HG03565 (cell line): ENCODE results near the gene FOSB.

ENCODE experiments used
- ATAC-seq: cut with Tn5 transposase; IDR thresholded peaks from one replicate; pipeline ENCODE4 v1.9.1; 2021; ENCODE audit warnings: mild to moderate bottlenecking, moderate library complexity; ENCODE audit not compliant: unreplicated experiment

Gene FOSB

DNA sequence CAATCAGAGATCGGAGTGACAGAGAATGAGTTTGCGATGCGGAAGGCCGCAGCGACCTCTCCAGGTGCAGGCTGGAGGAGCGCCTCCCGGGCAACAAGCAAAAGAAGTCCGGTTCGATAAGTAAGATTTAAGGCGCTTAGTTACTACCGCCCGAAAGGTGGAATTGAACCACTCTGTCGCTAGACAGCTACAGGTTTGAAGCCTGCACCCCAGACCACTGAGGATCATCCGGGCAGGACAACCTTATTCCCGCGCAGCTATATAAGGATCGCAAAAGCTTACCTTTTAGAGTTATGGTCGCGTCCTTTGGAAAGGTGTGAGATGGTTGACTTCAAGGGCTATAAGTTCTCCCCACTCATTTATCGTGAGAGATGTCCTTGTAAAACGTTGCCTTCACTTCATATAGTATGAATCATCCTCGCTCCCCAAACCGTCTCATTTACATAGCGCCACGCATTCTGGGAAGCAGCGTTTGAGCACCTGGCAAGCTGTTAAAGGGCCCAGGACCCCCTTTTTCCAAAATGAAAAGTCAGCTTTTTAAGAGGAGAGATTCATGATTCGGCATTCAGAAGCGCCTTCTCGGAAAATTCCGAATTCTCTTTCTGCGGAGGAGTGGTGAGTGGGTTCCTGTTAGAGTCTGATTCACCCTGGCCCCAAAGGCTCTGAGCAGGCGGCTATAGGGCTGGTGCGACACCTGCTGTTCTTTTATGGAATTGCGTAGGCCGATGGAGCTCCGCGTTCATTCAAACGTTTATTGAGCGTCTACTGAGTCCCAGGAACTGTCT is 10.8 kb downstream of the FOSB start:
- peak; percentile 63 for ATAC-seq

DNA sequence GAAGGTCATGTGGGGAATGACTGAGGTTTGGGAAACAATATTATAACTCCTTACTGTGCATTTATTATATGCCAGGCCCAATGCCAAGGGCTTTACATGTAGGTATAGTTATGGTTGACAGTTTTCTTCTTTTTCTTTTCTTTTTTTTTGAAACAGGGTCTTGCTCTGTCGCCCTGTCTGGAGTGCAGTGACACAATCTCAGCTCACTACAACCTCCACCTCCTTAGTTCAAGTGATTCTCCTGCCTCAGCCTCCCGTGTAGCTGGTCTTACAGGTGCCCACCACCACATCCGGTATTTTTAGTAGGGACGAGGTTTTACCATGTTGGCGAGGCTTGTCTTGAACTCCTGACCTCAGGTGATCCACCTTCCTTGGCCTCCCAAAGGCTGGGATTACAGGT is 15.2 kb downstream of the FOSB start:
- no peak for ATAC-seq

DNA sequence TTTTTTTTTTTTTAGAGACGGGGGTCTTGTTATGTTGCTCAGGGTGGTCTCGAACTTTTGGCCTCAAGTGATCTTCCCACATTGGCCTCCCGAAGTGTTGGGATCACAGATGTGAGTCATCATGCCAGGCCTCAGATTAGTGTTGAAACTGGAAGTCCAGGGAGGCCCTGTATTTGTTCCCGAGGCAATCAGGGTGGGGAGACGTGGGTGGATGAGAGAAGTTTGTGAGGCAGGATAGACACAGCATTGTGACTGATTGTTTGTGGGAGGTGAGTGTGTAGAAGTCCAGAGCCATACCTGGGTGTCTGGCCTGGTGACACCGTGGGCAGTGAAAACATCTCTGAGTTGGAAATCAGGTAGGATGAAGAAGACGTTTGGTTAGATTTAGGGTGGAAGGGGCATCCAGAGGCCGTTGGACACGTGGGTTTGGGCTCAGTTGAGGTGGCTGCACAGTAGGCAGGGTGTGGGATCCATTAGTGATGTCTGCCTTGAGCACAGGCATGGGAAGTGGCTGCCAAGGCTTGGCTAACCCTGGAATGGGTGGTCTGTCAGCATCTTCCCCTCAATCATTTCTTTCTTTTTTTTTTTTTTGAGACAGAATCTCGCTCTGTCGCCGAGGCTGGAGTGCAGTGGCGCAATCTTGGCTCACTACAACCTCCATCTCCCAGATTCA is 16.6 kb downstream of the FOSB start:
- ATAC-seq = no peak

DNA sequence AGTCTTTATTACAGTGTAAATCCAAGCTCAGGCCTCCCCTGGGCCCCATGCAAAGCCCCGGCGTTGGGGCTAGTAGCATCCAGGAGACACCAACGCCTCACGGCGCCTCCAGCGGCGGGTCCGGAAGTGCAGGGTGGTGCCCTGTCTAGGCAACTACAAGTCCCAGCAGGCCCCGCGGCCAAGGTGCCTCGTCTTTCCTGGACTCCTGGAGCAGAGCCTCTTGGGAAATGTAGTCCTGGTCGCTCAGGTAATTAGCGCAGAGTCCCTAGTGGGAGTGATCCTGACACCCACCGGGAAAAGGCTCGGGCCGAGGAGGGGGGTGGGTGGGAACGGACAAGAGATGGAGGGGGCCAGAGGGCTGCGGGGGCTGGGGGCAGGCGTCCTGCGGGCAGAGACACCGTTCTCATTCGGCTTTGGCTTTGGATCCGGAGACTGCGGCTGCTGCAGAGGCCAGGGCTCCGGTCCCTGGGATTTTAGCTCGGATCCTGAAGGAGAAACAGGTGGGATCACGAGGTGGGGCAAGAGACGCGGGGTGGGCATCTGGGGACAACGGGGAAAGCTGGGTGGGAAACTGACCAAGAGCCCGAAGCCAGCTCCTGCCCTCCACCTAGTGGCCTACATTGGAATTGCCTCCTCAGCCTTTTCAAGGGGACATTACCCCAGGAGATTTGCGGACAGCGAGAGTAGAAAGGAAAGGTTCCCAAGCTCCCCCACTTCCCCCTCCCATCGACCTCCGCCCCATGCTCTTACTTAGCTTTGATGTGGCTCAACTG is 17.7 kb downstream of the FOSB start:
- peak; percentile 86 for ATAC-seq

DNA sequence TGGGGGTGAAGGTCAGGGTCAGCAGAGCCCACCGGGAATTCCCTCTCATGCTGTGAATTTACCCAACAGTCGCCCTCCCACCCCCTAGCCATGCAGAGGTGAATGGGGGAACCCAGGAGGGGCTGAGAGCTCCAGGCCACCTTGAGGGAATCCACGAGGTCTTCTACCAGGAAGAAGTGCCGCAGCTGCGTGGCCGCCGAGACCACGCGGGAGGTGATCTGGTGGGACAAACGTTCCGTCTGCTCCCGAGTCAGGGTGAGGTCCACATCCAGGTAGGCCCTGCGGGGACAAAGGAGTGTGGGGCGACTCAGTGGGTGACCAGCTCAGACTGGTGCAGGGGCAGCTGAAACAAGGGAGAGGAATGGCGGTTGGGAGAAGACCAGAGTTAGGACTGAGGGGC is 20.9 kb downstream of the FOSB start:
- no peak for ATAC-seq

DNA sequence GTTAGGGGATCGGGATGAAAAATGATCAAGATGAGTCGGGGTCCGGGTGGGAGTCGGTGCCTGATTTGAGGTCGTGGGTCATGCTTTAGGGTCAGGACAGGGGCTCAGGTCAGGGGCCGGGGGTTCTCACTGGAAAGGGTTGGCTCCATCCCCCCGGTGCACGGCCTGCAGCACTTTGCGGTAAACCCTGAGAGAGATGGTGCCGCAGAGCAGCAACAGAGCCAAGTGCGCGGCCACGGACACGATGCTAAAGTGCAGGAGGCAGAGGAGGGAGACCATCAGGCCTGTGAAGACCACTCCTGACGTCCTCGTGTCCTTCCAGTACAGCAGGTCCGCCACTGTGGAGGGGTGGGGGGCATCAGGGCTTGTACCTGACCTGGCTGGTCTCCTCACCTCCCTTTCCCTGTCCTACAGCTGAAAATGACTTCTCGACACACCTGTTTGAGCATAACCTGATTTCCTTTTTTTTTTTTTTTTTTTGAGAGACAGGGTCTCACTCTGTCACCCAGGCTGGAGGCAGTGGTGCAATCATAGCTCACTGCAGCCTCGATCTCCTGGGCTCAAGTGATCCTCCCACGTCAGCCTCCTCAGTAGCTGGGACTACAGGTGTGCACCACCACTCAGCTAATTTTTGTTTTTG is 21.5 kb downstream of the FOSB start:
- no peak for ATAC-seq

DNA sequence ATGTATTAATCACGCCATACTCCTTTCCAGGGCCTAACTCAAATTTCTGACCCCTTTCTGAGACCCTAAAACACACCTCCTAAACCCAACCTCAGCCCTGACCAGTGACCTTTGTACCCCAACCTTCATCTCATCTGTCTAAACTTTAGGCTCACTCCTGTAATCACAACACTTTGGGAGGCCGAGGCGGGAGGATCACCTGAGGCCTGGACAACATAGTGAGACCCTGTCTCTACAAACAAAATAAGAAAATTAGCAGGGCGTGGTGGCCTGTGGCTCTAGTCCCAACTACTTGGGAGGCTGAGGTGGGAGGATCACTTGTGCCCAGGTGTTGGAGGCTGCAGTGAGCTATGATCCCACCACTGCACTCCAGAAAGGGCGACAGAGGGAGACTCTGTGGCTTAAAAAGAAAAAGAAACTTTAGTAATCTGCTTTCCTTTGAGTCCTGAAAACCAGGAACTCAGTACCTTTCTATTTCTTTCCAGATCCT is 24.4 kb downstream of the FOSB start:
- no peak for ATAC-seq

DNA sequence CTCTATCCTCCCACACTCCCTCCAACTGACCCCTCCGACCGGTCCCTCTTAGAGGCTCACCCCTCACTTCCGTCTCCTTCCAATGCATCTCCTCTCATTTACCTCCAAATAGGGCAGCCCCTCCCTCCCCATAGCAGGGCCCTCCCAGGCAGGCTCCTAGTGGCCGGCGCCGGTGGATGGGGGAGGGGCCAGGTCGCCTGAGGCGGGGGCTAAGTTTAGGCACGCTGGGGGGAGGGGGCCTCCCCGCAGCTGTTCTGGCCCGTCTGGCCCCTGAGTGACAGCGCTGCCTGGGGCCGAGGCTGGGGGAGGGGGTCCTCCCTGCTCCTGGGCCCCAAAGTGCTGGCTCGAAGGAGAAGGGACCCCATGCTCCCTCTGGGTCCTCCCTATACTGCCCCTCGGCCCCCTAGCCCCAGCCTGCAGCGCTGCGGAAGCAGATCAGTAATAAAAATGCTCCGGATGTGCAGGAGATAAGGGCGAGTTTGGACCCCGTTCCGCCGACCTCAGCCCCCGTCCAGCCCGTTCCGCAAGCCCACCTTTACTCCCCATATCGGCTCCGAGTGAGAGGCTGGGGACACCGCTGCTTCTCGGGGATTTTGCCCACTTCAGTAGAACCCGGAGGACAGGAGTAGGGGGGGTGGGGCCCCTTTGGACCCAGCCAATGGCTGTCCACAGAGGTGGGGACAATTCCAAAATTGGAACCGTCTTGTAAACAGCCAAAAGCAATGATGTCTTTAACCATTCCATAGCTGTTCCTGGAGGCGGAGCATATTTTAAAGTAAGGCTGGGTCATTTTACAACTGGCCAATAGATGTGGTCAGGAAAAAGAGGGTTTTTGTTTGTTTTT is 25.1 kb downstream of the FOSB start:
- ATAC-seq = no peak

DNA sequence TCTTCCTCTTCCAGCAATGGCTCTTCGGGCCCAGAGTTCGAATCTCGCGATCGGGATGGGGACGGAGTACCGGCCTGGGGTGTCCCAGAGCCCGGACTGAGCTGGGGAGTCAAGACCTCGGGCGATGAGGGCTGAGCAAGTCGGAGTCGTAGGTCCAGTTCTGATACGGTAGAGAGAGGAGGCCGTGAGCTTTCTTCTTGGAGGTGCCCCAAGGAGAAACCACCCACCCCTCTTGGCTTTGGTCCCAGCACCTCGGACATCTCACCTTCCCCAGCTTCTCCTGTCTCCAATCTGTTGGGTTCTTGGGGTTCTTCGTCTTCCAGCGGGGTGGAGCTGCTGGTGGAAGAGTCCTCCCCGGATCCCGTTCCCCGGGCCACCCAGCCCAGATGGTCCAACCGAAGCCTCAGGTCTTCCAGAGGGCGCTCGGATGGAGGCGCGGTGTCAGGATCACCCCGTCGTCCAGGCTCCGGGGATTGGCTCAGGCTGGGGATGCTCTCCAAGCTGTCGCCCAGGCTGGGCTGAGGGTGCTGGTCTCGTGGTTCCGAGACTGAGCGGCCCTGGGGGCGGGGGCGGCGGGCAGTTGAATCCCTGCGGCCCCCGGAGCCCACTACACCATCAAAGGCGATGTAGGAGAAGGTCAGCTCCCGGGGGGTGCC is 26.6 kb downstream of the FOSB start:
- ATAC-seq = no peak

DNA sequence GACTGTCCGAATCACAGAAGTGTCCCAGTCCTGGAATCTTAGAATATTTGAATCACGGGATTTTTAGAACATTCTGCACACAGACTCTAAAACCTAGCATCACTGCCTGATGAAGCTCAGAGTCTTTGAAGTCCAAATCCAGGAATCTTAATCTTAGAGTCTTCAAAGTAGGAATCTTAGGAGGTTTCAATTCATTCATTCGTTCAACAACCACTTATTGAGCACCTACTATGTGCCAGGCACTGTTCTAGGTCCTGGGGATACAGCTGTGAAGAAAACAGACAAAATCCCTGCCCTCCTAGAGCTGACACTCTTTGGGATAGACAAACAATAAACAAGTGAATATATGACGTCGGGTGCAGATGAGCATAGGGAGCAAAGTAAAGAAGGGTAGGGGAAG is 27.4 kb downstream of the FOSB start:
- no peak for ATAC-seq

DNA sequence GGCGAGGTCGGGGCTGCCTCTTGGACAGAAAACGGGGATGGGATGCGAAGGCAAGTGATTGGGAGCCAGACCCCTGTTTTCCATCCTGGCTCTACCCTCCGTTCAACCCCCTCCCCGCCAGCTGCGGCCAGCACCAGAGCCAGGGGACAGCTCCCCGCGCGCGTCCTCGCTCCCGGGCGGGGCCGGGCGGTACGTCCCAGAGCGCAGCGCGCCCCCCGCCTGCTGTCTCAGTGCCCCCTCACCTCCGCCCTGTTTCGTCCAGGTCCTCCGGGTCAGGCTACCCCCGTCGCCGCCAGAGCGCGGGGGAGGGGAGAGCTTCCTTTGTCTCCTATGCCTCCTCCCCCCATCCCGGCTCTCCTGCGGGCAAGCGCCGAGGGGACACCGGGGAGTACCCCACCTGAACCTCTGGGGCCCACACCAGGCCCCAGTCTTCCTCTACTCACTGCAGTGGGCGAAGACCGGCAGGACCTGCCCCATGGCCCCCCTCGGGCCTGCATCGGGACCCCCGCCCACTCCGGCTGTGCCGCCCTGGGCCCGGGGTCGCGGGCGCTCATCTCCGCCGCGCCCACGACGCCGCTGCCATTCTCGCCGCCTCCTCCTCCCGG is 28.7 kb downstream of the FOSB start:
- no peak for ATAC-seq

DNA sequence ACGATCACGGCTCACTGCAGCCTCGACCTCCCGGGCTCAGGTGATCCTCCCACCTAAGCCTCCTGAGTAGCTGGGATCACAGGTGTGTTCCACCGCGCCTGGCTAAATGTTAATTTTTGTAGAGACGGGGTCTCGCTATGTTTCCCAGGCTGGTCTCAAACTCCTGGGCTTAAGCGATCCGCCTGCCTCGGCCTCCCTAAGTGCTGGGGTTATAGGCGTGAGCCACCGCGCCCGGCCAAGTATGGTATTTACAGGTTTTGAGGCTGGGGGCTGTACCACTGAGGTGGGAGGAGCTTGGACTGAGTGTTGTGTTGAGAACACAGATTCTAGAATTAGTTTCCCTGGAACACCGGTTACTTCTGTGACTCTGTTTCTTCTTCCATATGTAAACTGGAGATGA is 30.0 kb downstream of the FOSB start:
- ATAC-seq = no peak

DNA sequence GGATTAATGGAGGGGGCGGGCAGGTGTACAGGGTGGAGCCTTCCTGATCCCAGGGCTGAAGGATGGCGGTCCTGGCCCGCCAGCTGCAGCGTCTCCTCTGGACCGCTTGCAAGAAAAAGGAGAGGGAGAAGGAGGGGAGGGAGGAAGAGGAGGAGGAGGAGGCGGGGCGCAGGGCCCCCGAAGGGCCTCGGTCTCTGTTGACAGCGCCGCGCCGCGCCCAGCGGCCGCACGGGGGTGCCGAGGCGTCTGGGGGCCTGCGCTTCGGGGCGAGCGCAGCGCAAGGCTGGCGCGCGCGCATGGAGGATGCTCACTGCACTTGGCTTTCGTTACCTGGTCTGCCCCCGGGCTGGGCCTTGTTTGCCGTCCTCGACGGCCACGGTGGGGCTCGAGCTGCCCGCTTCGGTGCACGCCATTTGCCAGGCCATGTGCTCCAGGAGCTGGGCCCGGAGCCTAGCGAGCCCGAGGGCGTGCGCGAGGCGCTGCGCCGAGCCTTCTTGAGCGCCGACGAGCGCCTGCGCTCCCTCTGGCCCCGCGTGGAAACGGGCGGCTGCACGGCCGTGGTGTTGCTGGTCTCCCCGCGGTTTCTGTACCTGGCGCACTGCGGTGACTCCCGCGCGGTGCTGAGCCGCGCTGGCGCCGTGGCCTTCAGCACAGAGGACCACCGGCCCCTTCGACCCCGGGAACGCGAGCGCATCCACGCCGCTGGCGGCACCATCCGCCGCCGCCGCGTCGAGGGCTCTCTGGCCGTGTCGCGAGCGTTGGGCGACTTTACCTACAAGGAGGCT is 30.8 kb downstream of the FOSB start, which contains the start of gene PPM1N:
Gene PPM1N (plus strand): TSS at position 33 of the 785 bp plus-strand sequence. CDS start 30 bp downstream, at position 63.
- ATAC-seq = no peak

DNA sequence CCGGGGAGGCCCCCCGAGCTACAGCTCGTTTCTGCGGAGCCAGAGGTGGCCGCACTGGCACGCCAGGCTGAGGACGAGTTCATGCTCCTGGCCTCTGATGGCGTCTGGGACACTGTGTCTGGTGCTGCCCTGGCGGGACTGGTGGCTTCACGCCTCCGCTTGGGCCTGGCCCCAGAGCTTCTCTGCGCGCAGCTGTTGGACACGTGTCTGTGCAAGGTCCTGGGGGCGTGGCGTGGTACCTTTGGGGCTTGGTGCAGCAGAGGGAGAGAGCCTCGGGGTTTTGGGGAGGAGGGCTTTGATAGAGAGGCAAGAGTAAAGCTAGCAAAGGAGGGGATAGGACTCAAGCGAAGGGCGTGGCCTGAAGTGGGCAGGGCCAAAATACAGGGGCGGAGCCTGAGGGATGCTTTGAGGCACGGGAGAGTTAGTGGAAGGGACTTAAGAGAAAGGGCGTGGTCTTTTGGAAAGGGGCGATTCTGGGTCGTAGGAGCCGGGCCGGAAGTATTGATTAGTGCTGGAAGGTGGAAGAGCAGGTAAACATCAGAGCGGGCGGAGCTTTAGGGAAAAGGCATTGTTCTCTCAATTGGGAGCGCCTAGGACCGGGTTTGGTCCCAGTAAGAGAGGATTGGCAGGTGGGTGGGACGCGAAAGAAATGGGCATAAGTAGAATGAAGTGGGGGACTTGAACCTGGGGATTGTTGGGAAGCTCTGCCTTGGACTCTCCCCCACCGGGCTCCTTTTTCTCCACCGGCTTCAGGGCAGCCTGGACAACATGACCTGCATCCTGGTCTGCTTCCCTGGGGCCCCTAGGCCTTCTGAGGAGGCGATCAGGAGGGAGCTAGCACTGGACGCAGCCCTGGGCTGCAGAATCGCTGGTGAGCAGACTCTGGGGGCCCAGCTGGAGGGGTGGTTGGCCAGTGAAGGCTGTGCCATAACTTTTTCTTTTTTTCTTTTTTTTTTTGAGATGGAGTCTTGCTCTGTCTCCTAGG is 31.7 kb downstream of the FOSB start:
- ATAC-seq = no peak

DNA sequence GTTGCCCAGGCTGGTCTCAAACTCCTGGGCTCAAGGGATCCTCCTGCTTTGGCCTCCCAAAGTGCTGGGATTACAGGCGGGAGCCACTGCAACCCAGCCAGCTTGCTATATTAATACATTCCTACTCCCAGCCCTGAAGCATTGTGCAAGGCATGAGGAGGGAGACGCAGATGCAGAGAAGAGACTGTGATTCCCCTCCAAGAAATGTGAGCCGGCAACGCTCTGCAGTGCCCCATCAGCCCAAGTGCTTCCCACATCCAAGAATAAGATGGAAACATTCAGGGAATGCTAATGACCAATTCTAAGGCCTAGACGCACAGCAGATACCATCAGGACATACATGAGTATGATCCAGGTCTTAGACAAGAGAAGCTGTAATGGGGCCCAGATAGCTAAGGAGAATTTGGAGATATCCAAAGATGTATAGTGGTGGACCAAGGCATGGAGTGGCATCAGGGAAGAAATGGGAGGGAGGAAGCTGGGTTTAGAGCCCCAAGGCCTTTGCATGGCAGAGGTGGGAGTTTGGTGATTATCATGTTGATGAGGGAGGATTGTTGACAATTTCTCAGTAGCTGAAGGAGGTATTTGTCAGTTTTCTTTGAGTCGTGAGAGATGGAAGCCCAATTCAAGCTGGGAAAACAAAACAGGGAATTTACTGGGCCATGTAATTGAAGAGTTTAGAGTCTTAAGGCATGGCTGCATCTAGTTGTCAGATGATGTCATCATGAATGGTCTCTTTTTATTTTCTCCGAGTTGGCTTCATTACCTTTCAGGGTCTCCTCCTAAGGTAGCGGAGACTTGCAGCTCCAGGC is 33.3 kb downstream of the FOSB start:
- ATAC-seq = no peak

DNA sequence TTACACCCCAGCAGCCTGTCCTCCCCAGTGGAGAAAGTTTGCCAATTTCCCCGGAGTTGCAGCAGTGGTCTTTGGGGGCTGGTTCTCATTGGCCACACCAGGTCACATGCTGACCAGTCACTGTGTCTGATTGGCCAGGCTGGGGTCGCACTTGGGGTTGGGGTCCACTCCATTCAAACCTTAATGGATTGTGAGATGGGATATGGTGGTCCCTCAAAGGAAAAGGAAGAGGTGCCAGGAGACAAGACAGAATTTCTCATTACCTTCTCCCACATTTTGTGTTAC is 33.9 kb downstream of the FOSB start:
- no peak for ATAC-seq

DNA sequence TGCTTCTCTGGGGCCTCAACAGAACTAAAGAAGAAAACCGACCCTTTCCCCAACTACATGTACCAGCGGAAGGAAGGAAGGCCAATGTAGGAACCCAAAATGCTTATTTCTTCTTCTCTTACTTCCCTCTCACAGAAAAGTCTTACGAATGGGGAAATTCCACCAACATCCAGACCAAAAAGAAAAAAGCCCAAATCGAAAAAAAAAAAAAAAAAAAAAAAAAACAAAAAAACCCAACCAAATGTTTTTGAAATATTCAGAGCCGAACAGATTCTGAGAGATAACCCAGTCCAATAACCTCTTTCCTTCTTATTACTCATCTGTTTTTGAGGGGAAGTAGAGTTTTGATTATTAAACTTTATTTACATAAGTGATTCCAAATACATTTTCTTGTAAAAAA is 34.3 kb downstream of the FOSB start:
- no peak for ATAC-seq
